NT2/D1 (cell line): ENCODE data around the gene OPRD1.

Source experiments
- DNase-seq: peaks from one replicate; pipeline ENCODE4 v3.0.0-alpha.2; 2011; ENCODE audit warnings: low read depth, low spot score
- H3K27me3 ChIP-seq: 2 replicates; pipeline ENCODE4 v1.6.0; 2011; ENCODE audit warnings: mild to moderate bottlenecking; ENCODE audit not compliant: insufficient read length, insufficient read depth
- H3K36me3 ChIP-seq: 2 replicates; pipeline ENCODE4 v1.6.1; 2011; ENCODE audit warnings: mild to moderate bottlenecking, low read length, mixed read lengths; ENCODE audit not compliant: insufficient read depth, insufficient read length
- H3K4me1 ChIP-seq: 2 replicates; pipeline ENCODE4 v1.5.1; 2011; ENCODE audit not compliant: insufficient read depth, insufficient read length
- H3K4me3 ChIP-seq: 2 replicates; pipeline ENCODE4 v1.5.1; 2011; ENCODE audit warnings: low read depth; ENCODE audit not compliant: insufficient read length
- H3K9ac ChIP-seq: 2 replicates; pipeline ENCODE4 v1.6.0; 2011; ENCODE audit warnings: low read depth; ENCODE audit not compliant: insufficient read length
- H3K9me3 ChIP-seq: 2 replicates; pipeline ENCODE4 v1.5.1; 2011; ENCODE audit warnings: mild to moderate bottlenecking, low read length; ENCODE audit not compliant: insufficient read depth
- SUZ12 ChIP-seq: IDR thresholded peaks from 2 replicates; pipeline ENCODE4 v1.6.1; 2011; ENCODE audit not compliant: insufficient read length, insufficient read depth; ENCODE audit errors: extremely low read depth
- YY1 ChIP-seq: IDR thresholded peaks from 2 replicates; pipeline ENCODE4 v1.6.1; 2011; ENCODE audit not compliant: insufficient read length, insufficient read depth
- ZNF274 ChIP-seq: IDR thresholded peaks from 2 replicates; pipeline ENCODE4 v1.6.1; 2011; ENCODE audit warnings: mild to moderate bottlenecking, low read depth, low read length

The OPRD1 gene

GRCh38 chr1:28887419-28887834 is 75.5 kb downstream of the OPRD1 start:
- Histone ChIP-seq H3K4me3 (peak overlapping the region; percentile 81), H3K36me3 (no peaks in the 10 kb centered on the region), H3K27me3 (peaks cover 16% of the 10 kb centered on the region), H3K9me3 (no peaks in the 10 kb centered on the region), H3K9ac (peak overlapping the region; percentile 83), H3K4me1 (peaks cover 29% of the 10 kb centered on the region)
- DNase-seq = no peak
- no peak for TF ChIP-seq SUZ12
- TF ChIP-seq YY1 = no peak
- no peak for TF ChIP-seq ZNF274

DNA sequence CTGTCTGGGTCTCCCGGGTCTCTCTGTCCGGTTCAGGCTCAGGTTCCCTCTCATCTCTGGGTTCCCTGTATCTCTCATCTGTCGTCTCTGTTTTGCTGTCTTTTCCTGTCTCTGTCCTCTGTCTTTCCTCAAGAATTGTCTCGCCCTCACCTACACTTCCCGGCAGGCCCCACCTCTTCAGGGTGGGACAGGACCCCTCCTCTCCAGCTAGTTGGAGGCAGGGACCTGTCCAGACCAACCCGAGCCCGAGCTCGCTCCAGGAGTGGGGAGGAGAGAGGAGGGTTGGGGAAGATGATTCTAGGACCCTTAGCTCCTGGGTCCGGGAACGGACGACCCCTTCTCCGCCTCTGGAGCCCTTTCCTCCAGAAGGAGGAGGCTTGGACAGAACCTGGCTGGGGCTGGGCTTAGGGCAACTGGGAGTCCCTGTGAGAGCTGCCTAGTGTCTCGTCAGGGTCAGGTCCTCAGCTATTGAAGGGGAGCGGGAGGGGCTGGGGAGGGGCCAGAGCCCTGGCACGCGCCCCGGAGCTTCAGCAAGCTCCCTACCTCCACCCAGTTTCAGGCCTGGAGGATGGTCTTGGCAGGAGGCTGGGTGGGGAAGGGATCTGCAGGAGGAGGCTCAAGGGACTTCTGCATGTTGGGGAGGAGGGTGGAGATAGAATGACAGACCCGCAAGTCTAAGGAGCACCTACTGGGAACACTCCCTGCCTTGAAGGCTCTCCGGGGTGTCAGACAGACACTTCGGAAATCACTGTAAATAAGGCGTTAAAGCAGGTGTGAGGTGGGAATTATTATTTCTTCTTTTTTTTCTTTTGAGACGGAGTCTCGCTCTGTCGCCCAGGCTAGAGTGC is 76.1 kb downstream of the OPRD1 start:
- DNase-seq = no peak
- Histone ChIP-seq H3K36me3 (no peaks in the 10 kb centered on the region), H3K27me3 (peaks cover 16% of the 10 kb centered on the region), H3K4me3 (peak overlapping the region; percentile 81), H3K4me1 (peaks cover 26% of the 10 kb centered on the region), H3K9ac (peak overlapping the region; percentile 83), H3K9me3 (no peaks in the 10 kb centered on the region)
- no peak for TF ChIP-seq YY1
- TF ChIP-seq SUZ12 = no peak
- TF ChIP-seq ZNF274 = no peak

DNA sequence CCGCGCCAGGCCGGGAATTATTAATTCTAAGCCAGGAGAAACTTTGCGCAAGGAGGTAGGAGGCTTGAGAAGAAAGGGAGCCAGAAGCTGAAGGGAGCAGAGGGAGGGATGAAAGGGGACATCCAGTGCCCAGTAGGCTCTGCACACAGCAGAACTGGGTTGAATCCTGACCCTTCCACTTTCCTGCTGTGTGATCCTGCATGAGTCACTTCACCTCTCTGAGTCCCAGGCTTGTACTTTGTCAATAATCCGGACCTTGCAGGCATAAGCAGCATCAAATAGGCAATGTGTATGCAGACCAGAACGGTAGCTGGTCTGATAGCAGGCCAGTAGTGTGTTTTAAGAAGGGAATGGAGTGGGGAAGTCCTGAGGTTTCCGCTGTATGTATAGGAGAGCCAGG is 76.9 kb downstream of the OPRD1 start:
- DNase-seq = no peak
- Histone ChIP-seq H3K4me3 (no peak overlapping the region), H3K36me3 (no peaks in the 10 kb centered on the region), H3K4me1 (peaks cover 19% of the 10 kb centered on the region), H3K27me3 (peaks cover 16% of the 10 kb centered on the region), H3K9me3 (no peaks in the 10 kb centered on the region), H3K9ac (no peak overlapping the region)
- TF ChIP-seq ZNF274 (no peak), SUZ12 (no peak)

GRCh38 chr1:28889357-28889756 is 77.4 kb downstream of the OPRD1 start:
- H3K9ac ChIP-seq = peak overlapping the region; percentile 27
- H3K4me1 ChIP-seq = peaks cover 17% of the 10 kb centered on the region

GRCh38 chr1:28890435-28890834 is 78.5 kb downstream of the OPRD1 start:
- H3K4me3 ChIP-seq = no peak overlapping the region
- H3K36me3 ChIP-seq = no peaks in the 10 kb centered on the region
- no peaks in the 10 kb centered on the region for H3K9me3 ChIP-seq
- peaks cover 12% of the 10 kb centered on the region for H3K4me1 ChIP-seq
- no peak for TF ChIP-seq ZNF274
- TF ChIP-seq SUZ12 = no peak
- no peak for TF ChIP-seq YY1
- peaks cover 16% of the 10 kb centered on the region for H3K27me3 ChIP-seq
- no peak overlapping the region for H3K9ac ChIP-seq
- DNase-seq = no peak

More at GRCh38 chr1:28889357-28889756, 77.4 kb downstream of the OPRD1 start:
- Histone ChIP-seq H3K9me3 (no peaks in the 10 kb centered on the region), H3K36me3 (no peaks in the 10 kb centered on the region), H3K4me3 (no peak overlapping the region), H3K27me3 (peaks cover 16% of the 10 kb centered on the region)
- TF ChIP-seq ZNF274 (no peak), YY1 (no peak), SUZ12 (no peak)
- no peak for DNase-seq

DNA sequence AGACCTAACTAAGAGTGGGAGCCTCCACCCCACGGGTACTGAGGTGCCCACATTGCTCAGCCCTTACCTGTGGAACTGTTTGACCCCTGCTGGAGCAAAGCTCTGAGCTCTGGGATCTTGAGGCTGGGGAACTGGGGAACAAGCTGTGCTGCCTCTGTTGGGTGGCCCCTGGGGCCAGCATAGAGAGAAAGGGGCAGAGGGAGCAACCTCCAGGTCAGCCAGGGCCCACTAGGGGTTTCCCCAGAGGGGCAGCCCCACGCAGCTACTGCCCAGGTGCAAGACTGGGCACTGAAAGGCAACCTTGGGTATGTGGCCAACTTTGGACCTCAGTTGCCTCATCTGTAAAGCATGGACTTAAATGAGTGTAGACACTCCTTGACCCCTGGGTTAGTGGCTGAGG is 78.9 kb downstream of the OPRD1 start:
- no peaks in the 10 kb centered on the region for H3K36me3 ChIP-seq
- no peak overlapping the region for H3K9ac ChIP-seq
- no peak for TF ChIP-seq YY1
- no peak for TF ChIP-seq SUZ12
- no peak for TF ChIP-seq ZNF274
- no peak for DNase-seq
- no peak overlapping the region for H3K4me3 ChIP-seq
- peaks cover 14% of the 10 kb centered on the region for H3K27me3 ChIP-seq
- peaks cover 10% of the 10 kb centered on the region for H3K4me1 ChIP-seq
- H3K9me3 ChIP-seq = no peaks in the 10 kb centered on the region

DNA sequence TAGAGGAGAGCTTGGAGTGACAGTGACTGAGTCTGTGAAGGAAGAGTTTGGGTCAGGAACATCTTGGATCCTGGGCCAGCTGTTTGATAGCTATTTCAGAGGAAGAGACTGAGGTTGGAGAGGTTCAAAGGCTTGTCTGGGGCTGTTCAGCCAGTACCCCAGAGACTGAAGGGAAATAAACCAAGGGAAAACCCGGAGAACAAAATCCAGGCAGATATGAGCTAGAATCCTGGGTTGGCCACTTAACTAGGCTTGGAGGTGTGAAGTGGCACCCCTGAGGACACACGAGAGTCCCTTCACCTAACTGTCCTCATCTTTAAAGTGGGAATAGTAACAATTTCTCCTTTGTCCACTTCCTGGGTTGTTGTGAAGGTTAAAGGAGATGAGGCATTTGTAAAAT is 79.3 kb downstream of the OPRD1 start:
- DNase-seq = no peak
- TF ChIP-seq YY1 = no peak
- no peak for TF ChIP-seq ZNF274
- TF ChIP-seq SUZ12 = no peak
- peaks cover 14% of the 10 kb centered on the region for H3K27me3 ChIP-seq
- peaks cover 11% of the 10 kb centered on the region for H3K4me1 ChIP-seq
- no peaks in the 10 kb centered on the region for H3K9me3 ChIP-seq
- H3K9ac ChIP-seq = no peak overlapping the region
- H3K4me3 ChIP-seq = no peak overlapping the region
- H3K36me3 ChIP-seq = no peaks in the 10 kb centered on the region
